HepG2 (cell line): ENCODE results near the gene HOXD8. TPM values are rescaled to one million over a fixed set of nuclear protein-coding genes. Genes with fewer than 3 reads are reported as not detected.

Experiments
- ATAC-seq: fragments of 200-7000 bp; cut with Tn5 transposase; 3 replicates; pipeline ENCODE4 v1.9.1; 2020; ENCODE audit warnings: mild to moderate bottlenecking, moderate library complexity
- BruUV-seq: library from RNA; stranded (reverse); fragments of 400-500 nt; replicated peaks from 2 replicates; lab custom pipeline; 2021; lab: Mats Ljungman, UMichigan
- CTCF ChIA-PET: fragments of 300-600 bp; formaldehyde crosslinking; extraction: SDS; loops from one replicate; lab custom pipeline; 2021; ENCODE audit warnings: low total read pairs, inconsistent platforms, low intra/inter-chr PET ratio; lab: Yijun Ruan, JAX
- POLR2A ChIA-PET: fragments of 350-600 bp; sonication (Branson Sonifier 250); formaldehyde crosslinking; loops from one replicate; lab custom pipeline; 2020; ENCODE audit warnings: antibody characterized with exemption, inconsistent platforms; lab: Yijun Ruan, JAX
- DNase-seq: peaks from one replicate; pipeline ENCODE4 v3.0.0-alpha.2; 2015; ENCODE audit warnings: low spot score
- FAIRE-seq: peaks from 3 replicates; lab custom pipeline; 2011; peaks lifted over from hg19 to GRCh38; lab: Jason Lieb, UNC
- H2AFZ ChIP-seq: one replicate; pipeline ENCODE4 v1.6.1; 2011; ENCODE audit warnings: low read length, inconsistent platforms
- H3K27ac ChIP-seq: fragments of 300-600 bp; 3 replicates; pipeline ENCODE4 v1.8.0; 2011; ENCODE audit warnings: mixed run types, mild to moderate bottlenecking, mixed read lengths, low read length, inconsistent platforms; ENCODE audit not compliant: insufficient read depth; ENCODE audit errors: extremely low read length
- H3K27me3 ChIP-seq, 2 experiments: fragments of 200-600 bp in 1 of 2; 2 replicates in 1 of 2; 3 replicates in 1 of 2; pipeline versions ENCODE4 v1.6.0 to v1.8.0; 2011; ENCODE audit warnings: low read length in 2 of 2, mild to moderate bottlenecking in 2 of 2, moderate library complexity in 2 of 2, inconsistent platforms in 1 of 2; ENCODE audit not compliant: insufficient read depth in 2 of 2, control insufficient read depth in 1 of 2
- H3K36me3 ChIP-seq, 2 experiments: fragments of 200-600 bp in 1 of 2; replicated peaks in 1 of 2; 2 replicates in 1 of 2; 3 replicates in 1 of 2; pipeline versions ENCODE4 v1.5.1 to v1.8.0; 2011; ENCODE audit warnings: low read length in 2 of 2, inconsistent platforms in 1 of 2; ENCODE audit not compliant: insufficient read depth in 2 of 2, control insufficient read depth in 1 of 2
- H3K4me1 ChIP-seq: 2 replicates; pipeline ENCODE4 v1.5.1; 2012; ENCODE audit warnings: low read length, inconsistent platforms; ENCODE audit not compliant: insufficient read depth
- H3K4me2 ChIP-seq: 2 replicates; pipeline ENCODE4 v1.6.0; 2011; ENCODE audit warnings: low read depth, low read length, inconsistent platforms
- H3K4me3 ChIP-seq, 3 experiments: fragments of 200-600 bp in 1 of 3; sonication (generic), shearing (Covaris generic) in 1 of 3; replicated peaks in 1 of 3; 2 replicates each; pipeline ENCODE4 v1.5.1; 2011 to 2016; ENCODE audit warnings: low read length in 3 of 3, inconsistent platforms in 2 of 3, low read depth in 2 of 3, mild to moderate bottlenecking in 2 of 3, control low read depth in 1 of 3, mixed read lengths in 1 of 3; ENCODE audit not compliant: insufficient read depth in 1 of 3
- H3K79me2 ChIP-seq: one replicate; pipeline ENCODE4 v1.6.1; 2011; ENCODE audit warnings: low read length, inconsistent platforms; ENCODE audit not compliant: insufficient read depth
- H3K9ac ChIP-seq: 2 replicates; pipeline ENCODE4 v1.6.0; 2011; ENCODE audit warnings: mild to moderate bottlenecking, low read depth, low read length, inconsistent platforms; ENCODE audit not compliant: insufficient read depth
- H3K9me3 ChIP-seq: 2 replicates; pipeline ENCODE4 v1.5.1; 2012; ENCODE audit warnings: mild to moderate bottlenecking, low read length
- H4K20me1 ChIP-seq: 2 replicates; pipeline ENCODE4 v1.6.0; 2011; ENCODE audit warnings: inconsistent platforms, mild to moderate bottlenecking, low read length, moderate library complexity; ENCODE audit not compliant: insufficient read depth
- BORCS8-MEF2B ChIP-seq: sonication (generic); formaldehyde crosslinking; IDR thresholded peaks from 2 replicates; pipeline ENCODE4 v1.8.0; 2022; ENCODE audit warnings: mild to moderate bottlenecking, missing genetic modification reagents
- RNF2 ChIP-seq: fragments of 450-650 bp; conservative IDR thresholded peaks from 2 replicates; pipeline ENCODE4 v1.6.1; 2016; ENCODE audit warnings: low read depth
- WGBS: methylation state at CpG from one replicate; pipeline ENCODE4 v1.1.6; 2017; ENCODE audit warnings: low lambda C conversion rate; 5-methylcytosine and 5-hydroxymethylcytosine counted together
- in situ Hi-C: cut with HindIII; loops from 2 replicates; pipeline ENCODE4 v1.10.0; 2017; ENCODE audit warnings: low pct_unique_long_range_greater_than_20kb; ENCODE audit not compliant: extremely low pct_ligation_motif_present
- intact Hi-C: fragments of 100-400 bp; cut with micrococcal nuclease; formaldehyde crosslinking; loops from one replicate; pipeline ENCODE4 v1.10.0; 2022; ENCODE audit not compliant: unreplicated experiment
- polyA plus RNA-seq, 8 experiments: library from polyadenylated mRNA; depleted of rRNA in 3 of 8; stranded (reverse) in 7 of 8; unstranded in 1 of 8; fragments of >200 nt; fragmentation: Illumina TruSeq in 4 of 8; extraction: Trizol in 4 of 8; gene quantifications; 2 replicates each; pipeline versions ENCODE4 v1.2.1 to v1.2.3, GENCODE V29; 2011 to 2016; ENCODE audit warnings: low read depth in 4 of 8, missing spikeins in 1 of 8, mixed read lengths in 1 of 8; ENCODE audit not compliant: insufficient read depth in 1 of 8
- total RNA-seq, 5 experiments: library from RNA; depleted of rRNA; stranded (reverse); fragments of >200 nt; fragmentation: Illumina TruSeq; extraction: Trizol; gene quantifications; 2 replicates each; pipeline ENCODE4 v1.2.3, GENCODE V29; 2016; ENCODE audit warnings: low read depth in 1 of 5
- TF ChIP-seq, protein P1 (sequence below): sonication (generic); formaldehyde crosslinking; IDR thresholded peaks from 2 replicates; pipeline ENCODE4 v1.5.1; 2020; ENCODE audit warnings: missing genetic modification reagents, mild to moderate bottlenecking, borderline replicate concordance

Gene HOXD8
- total and polyA plus RNA-seq, 2 of the 13 experiments (the other 11 are each of a cell fraction or from before 2014, with no cell fraction given), result not detected

DNA sequence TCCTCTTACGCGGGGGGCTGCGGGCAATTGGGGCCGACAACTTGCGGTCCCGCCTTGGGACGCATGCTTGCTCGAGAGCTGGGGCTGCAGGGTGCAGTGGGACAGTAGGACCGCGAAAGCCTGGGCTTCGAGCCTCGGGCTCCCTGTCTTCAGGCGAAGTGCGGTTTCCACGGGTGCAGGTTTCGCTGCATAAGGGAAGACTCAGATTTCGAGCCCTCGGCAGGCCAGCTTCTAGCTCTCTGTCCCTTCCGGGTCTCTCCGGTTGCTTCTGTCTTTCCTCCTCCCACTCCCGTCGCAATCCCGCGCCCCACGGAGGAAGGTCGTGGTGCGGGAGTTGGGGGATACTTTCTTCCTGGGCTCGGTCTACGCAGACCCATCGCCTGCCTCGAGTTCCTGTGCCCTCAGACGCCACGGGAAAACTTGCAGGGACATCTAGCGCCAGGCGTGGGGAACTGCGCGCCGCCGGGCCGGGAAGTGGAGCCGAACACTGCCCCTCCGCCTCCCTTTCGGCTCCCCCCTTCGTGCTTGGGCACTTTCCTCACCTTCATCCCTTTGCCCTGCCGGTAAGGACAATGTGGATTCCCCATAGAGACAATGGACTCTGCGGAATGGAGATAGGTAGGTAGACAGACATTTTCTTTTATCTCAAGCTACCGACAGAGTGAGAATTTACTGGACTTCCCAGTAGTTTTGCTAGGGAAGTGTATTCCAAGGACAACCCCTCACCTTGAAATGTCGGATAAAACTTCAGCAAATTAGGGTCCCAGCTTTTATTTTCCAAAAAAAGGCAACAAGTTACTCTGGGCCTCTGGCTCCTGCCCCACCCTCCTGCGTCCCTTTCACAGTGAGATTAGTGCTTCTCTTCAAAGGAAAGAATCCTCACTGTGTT lies 41.2 kb upstream of the HOXD8 start (continued):
- TF ChIP-seq, protein P1, sequence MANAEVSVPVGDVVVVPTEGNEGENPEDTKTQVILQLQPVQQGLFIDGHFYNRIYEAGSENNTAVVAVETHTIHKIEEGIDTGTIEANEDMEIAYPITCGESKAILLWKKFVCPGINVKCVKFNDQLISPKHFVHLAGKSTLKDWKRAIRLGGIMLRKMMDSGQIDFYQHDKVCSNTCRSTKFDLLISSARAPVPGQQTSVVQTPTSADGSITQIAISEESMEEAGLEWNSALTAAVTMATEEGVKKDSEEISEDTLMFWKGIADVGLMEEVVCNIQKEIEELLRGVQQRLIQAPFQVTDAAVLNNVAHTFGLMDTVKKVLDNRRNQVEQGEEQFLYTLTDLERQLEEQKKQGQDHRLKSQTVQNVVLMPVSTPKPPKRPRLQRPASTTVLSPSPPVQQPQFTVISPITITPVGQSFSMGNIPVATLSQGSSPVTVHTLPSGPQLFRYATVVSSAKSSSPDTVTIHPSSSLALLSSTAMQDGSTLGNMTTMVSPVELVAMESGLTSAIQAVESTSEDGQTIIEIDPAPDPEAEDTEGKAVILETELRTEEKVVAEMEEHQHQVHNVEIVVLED (CRISPR knock-in tag), result 0 out of 2 replicates have a peak, but pooled peaks have one; percentile 40

DNA sequence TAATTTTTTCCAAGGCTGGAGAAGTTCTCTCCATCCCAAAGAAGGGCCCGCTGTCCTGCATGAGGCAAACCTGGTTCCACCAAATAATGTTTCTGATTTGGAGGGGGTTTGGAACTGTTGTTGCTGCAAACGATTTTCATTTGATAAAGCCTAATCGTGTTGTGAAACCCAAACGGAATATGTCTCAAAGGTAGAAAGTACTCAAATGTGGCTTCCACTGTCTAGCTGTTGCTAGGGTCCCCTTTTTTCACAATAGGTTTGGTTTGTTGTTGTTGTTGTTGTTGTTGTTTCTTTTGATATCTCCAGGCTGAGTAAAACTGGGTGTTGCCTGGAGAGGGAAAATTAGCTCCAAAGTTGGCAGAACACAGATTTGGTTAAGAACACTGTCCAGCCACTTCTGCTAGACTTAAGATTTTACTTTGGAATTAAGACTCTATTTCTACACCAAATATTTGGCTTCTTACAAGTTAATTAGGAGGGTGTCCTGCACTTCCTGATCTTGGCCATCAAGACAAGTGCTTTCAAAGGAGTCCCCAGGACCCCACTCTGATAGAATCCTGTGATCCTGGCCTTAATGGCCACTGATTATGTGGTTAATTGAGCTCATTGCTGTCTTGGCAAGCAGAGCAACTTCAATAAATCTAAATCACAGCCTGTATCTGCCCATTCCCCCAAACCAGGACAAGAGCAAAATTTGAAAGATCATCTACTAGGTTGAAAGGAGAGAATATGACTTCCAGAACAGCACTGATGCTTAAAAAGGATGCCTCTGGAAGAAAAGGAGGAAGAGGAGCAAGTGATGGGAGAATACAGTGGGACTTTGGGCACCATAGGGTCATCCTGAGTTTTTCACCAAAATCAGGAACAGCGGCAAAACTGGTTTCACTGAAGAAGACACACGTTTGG lies 40.3 kb upstream of the HOXD8 start:
- no peaks in the 10 kb centered on the region for H3K79me2 ChIP-seq
- H2AFZ ChIP-seq, result no peak overlapping the region
- H3K27ac ChIP-seq, result no peak overlapping the region
- CTCF ChIA-PET, result interaction anchor here (1.2 to 2.1 kb wide), 3 partner anchors 399 to 722 kb away, joined by 7 to 15 read pairs (median 14); no protein-coding TSS in a partner anchor
- DNase-seq (no peak), FAIRE-seq (no peak), ATAC-seq (no peak)
- H3K4me3 ChIP-seq, result no peak overlapping the region
- H3K9ac ChIP-seq, result no peak overlapping the region
- no peaks in the 10 kb centered on the region for H4K20me1 ChIP-seq
- in situ Hi-C loops (no loop called here), intact Hi-C loops (loop anchor here (1.0 to 2.0 kb wide), 4 partner anchors 88 to 723 kb away; no protein-coding TSS in a partner anchor)
- WGBS, result 6% methylated on average over 6 of the region's 6 CpGs
- H3K36me3 ChIP-seq, result no peaks in the 10 kb centered on the region
- no peaks in the 10 kb centered on the region for H3K9me3 ChIP-seq
- POLR2A ChIA-PET, result no interaction called here
- no peak overlapping the region for H3K4me2 ChIP-seq
- H3K27me3 ChIP-seq, result peaks cover 21 to 94% of the 10 kb centered on the region in 2 experiments
- BruUV-seq, result no TSS peak
- TF ChIP-seq BORCS8-MEF2B (no peak), RNF2 (0 out of 2 replicates have a peak, but pooled peaks have one; percentile 19)
- peaks cover 25% of the 10 kb centered on the region for H3K4me1 ChIP-seq
